Transverse colon (tissue), 4 donors: Measurements from ENCODE around the gene VWA5B1.

ENCODE experiments used
- POLR2A ChIP-seq: fragments of 450-650 bp; IDR thresholded peaks from one replicate; pipeline ENCODE4 v1.6.1; 2016; ENCODE audit warnings: antibody characterized with exemption, mild to moderate bottlenecking, moderate library complexity
- POLR2AphosphoS5 ChIP-seq, 3 donors: sonication (generic); formaldehyde crosslinking; IDR thresholded peaks; one replicate each; pipeline ENCODE4 v1.6.1; 2016; ENCODE audit warnings: antibody characterized with exemption in 3 of 3
- TF ChIP-seq, protein P1 (sequence below), 5 experiments: fragments of 200-600 bp in 3 of 5; fragments of 450-650 bp in 2 of 5; sonication (generic) in 3 of 5; IDR thresholded peaks; 1 replicate in 2 of 5; 2 replicates in 3 of 5; pipeline ENCODE4 v1.5.1; 2016 to 2017; ENCODE audit warnings: antibody characterized with exemption in 5 of 5, inconsistent platforms in 3 of 5, mild to moderate bottlenecking in 2 of 5, moderate library complexity in 1 of 5

DNA sequence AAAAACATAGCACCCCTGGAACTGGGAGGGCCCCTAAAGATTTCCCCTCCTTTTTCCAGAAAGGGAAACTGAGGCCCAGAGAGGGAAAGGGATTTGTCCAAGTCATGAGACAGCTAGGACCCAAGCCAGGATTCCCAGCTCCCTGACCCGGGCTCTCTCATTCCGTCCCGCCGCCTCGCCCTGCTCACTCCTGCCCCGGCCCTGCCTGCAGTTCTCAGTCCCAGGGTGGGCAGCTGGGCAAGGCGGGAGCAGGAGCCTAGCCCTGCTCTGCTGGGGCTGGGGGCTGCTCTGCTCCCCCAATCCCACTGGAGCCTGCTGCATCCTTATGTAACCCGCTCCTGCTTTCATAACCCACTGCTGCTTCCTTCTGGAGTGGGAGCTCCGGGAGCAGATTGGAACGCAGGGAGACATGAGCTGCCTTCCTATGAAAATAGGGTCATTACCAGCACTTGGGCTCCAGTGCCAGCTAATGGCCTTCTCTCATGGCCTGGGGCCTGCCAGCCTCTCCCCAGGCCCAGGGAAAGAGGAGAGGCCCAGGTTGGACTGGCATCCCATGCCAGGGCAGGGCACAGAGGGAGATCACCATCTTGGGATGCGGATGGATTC lies 110.8 kb downstream of the VWA5B1 start:
- TF ChIP-seq, protein P1, sequence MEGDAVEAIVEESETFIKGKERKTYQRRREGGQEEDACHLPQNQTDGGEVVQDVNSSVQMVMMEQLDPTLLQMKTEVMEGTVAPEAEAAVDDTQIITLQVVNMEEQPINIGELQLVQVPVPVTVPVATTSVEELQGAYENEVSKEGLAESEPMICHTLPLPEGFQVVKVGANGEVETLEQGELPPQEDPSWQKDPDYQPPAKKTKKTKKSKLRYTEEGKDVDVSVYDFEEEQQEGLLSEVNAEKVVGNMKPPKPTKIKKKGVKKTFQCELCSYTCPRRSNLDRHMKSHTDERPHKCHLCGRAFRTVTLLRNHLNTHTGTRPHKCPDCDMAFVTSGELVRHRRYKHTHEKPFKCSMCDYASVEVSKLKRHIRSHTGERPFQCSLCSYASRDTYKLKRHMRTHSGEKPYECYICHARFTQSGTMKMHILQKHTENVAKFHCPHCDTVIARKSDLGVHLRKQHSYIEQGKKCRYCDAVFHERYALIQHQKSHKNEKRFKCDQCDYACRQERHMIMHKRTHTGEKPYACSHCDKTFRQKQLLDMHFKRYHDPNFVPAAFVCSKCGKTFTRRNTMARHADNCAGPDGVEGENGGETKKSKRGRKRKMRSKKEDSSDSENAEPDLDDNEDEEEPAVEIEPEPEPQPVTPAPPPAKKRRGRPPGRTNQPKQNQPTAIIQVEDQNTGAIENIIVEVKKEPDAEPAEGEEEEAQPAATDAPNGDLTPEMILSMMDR (IDR thresholded peaks at IDR 0.05), result no peak
- TF ChIP-seq POLR2AphosphoS5 (IDR thresholded peaks at IDR 0.05) (no peak), POLR2A (no peak)
